ENCODE measurements around the gene CSF3. TPM values are rescaled to one million over a fixed set of nuclear protein-coding genes. Genes with fewer than 3 reads are reported as not detected.

CSF3 gene
- polyA plus RNA-seq, 1 experiment: not detected

DNA sequence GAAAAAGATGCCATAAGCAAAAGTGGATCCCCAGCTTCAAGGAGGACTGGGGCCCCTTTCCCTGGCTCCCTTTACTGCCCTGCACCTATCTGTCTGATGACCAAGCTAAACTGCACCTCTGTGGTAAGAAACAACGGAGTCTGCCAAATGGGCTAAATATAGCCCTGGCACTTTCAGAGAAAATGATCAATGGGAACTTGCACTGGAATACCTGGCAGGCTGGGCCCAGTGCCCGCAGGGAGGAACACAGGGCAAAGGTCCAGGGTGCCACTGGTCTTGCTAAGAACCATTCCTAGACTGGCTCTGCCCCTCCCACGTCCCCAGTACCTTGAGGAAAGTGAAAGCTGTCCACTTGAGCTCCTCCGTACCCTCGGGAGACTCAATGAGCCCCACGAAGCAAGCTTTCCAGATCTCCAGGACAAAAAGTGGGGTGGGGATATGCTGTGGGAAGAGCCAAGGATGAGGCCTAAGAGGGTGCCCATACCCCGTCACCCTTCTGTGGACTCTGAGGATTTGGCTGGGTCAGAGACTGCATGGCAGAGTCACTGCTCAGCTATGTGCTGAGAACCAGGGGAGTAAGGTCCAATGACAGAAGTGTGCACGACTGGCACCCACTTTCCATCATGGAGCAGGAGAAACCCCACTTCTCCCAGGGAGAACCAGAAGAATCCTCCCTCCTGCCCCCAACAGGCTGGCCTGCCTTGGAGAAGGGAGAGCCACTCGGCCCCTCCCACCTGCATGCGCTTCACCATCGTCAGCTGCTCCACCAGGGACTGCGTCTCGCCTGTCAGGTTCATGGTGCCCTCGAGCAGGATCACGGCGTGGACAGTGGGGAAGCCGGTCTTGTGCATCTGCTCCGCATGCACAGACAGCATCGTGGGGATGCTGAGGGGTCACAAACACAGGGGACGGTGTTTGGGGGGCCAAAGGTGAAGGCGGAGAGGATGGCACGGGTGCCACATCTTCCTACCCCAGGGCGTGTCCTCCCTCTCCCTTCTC is 17.4 kb downstream of the CSF3 start:
- Histone ChIP-seq H3K4me3 (ENCODE audit: low read depth, low read length) (no peak overlapping the region), H3K27me3 (ENCODE audit: control insufficient read depth, insufficient read depth, low read length) (no peaks in the 10 kb centered on the region), H3K27ac (ENCODE audit: low read depth, low read length) (no peak overlapping the region), H3K9me3 (ENCODE audit: control insufficient read depth, insufficient read depth, low read length) (no peaks in the 10 kb centered on the region)
- ChIA-PET CTCF (no interaction called here), POLR2A (interaction anchor here (0.7 kb wide), 1 partner anchor 90 kb away, joined by 3 read pairs; no protein-coding TSS in a partner anchor)
- TF ChIP-seq, protein P1, sequence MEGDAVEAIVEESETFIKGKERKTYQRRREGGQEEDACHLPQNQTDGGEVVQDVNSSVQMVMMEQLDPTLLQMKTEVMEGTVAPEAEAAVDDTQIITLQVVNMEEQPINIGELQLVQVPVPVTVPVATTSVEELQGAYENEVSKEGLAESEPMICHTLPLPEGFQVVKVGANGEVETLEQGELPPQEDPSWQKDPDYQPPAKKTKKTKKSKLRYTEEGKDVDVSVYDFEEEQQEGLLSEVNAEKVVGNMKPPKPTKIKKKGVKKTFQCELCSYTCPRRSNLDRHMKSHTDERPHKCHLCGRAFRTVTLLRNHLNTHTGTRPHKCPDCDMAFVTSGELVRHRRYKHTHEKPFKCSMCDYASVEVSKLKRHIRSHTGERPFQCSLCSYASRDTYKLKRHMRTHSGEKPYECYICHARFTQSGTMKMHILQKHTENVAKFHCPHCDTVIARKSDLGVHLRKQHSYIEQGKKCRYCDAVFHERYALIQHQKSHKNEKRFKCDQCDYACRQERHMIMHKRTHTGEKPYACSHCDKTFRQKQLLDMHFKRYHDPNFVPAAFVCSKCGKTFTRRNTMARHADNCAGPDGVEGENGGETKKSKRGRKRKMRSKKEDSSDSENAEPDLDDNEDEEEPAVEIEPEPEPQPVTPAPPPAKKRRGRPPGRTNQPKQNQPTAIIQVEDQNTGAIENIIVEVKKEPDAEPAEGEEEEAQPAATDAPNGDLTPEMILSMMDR (IDR thresholded peaks at IDR 0.05; ENCODE audit: low read depth, low read length): no peak
- DNase-seq (ENCODE audit: low read depth, low spot score): no peak

DNA sequence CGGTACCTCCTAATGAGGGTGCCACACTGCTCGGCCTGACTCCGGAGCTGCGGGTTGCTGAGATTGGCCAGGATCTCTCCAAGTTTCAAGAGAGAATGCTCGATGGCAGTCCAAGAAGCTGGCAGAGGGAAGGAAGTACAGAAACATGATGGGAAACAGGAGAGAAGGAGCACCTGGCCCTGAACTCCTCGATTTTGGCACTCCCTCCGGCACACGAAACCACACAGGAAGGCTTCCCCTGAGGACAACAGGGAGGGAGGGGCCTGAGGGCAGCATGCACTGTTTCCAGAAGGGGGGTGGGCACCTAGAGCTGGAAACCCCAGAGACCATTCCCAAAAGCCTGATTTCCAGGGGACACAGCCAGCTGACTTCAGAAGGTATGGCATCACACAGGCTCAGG is 18.1 kb downstream of the CSF3 start:
- no peak overlapping the region for H3K4me3 ChIP-seq (ENCODE audit: low read depth, low read length)
- H3K27ac ChIP-seq (ENCODE audit: low read depth, low read length): no peak overlapping the region
- ChIA-PET CTCF (interaction anchor here (3.6 kb wide), 1 partner anchor 78 kb away, joined by 21 read pairs; no protein-coding TSS in a partner anchor), POLR2A (no interaction called here)
- no peaks in the 10 kb centered on the region for H3K27me3 ChIP-seq (ENCODE audit: control insufficient read depth, insufficient read depth, low read length)
- TF ChIP-seq, protein P1 (IDR thresholded peaks at IDR 0.05; ENCODE audit: low read depth, low read length): no peak
- H3K9me3 ChIP-seq (ENCODE audit: control insufficient read depth, insufficient read depth, low read length): no peaks in the 10 kb centered on the region
- DNase-seq (ENCODE audit: low read depth, low spot score): no peak

DNA sequence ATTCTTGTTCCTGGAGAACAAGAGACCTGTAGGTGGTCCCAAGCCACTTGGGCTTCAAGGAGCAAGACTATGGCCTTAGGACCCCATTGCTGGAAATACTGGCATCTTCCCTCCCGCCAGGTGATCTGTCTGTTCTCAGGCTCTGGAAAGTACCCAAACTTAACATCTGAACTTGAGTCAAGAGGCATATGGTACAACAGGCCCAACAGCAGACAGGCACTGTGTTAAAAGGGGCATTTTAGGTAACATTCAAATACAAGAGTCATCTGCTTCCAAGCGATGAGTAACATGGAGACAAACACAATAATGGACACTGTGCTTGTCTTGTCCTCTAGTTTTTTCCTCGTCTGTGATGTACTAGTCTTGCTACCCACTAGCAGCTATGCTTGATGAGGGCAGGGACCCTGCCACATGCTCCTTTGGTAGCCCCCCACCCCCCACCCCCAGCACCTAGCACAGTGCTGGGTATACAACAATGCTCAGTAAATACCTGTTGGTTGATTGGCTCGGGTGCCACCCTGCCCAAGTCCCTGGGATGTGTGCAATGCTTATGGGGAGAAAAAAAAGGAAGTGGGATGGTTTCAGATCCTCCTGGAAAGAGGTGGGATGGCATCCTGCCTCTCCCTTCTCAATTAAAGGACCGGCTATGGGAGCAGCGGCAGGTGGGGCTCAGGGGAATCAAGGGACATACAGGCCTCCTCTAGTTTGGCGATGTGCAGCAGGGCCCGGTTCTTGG is 19.4 kb downstream of the CSF3 start:
- TF ChIP-seq, protein P1 (IDR thresholded peaks at IDR 0.05; ENCODE audit: low read depth, low read length): no peak
- H3K4me3 ChIP-seq (ENCODE audit: low read depth, low read length): no peak overlapping the region
- no peaks in the 10 kb centered on the region for H3K9me3 ChIP-seq (ENCODE audit: control insufficient read depth, insufficient read depth, low read length)
- CTCF ChIA-PET: interaction anchor here (0.6 to 3.6 kb wide), 20 partner anchors 8 to 402 kb away, joined by 3 to 21 read pairs (median 4); no protein-coding TSS in a partner anchor
- POLR2A ChIA-PET: interaction anchor here (0.7 to 1.3 kb wide), 2 partner anchors 13 to 20 kb away, joined by 3 read pairs; partner anchors contain the start of gene MED24
- no peaks in the 10 kb centered on the region for H3K27me3 ChIP-seq (ENCODE audit: control insufficient read depth, insufficient read depth, low read length)
- no peak overlapping the region for H3K27ac ChIP-seq (ENCODE audit: low read depth, low read length)
- DNase-seq (ENCODE audit: low read depth, low spot score): no peak

DNA sequence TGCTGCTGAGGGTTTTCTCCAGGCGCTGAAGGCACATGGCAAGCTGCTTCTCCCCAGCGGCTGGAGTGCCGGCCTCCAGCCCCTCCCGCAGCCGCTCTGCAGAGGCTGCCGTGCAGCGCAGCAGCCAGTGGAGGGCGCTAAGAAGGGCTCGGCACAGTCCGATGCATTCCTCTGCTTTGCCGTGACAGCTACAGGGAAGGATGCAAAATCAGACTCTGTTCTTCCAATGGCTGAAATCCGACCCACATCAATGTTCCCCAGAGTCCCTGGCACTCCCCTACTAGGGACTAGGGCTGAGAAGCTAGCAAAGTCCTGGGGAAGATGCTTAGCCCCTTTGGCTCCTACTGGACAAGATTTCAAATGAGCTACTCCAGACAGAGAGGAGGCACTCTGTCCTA is 19.9 kb downstream of the CSF3 start:
- no peak overlapping the region for H3K27ac ChIP-seq (ENCODE audit: low read depth, low read length)
- H3K4me3 ChIP-seq (ENCODE audit: low read depth, low read length): no peak overlapping the region
- ChIA-PET POLR2A (interaction anchor here (0.5 to 1.3 kb wide), 3 partner anchors 14 to 89 kb away, joined by 3 to 5 read pairs (median 3); partner anchors contain the start of gene MED24), CTCF (interaction anchor here (0.6 to 3.6 kb wide), 20 partner anchors 9 to 402 kb away, joined by 3 to 21 read pairs (median 4); no protein-coding TSS in a partner anchor)
- DNase-seq (ENCODE audit: low read depth, low spot score): no peak
- no peaks in the 10 kb centered on the region for H3K27me3 ChIP-seq (ENCODE audit: control insufficient read depth, insufficient read depth, low read length)
- H3K9me3 ChIP-seq (ENCODE audit: control insufficient read depth, insufficient read depth, low read length): no peaks in the 10 kb centered on the region
- TF ChIP-seq, protein P1 (IDR thresholded peaks at IDR 0.05; ENCODE audit: low read depth, low read length): peak; percentile 72
